ENCODE data around the gene HIRIP3.

The HIRIP3 gene

GRCh38 chr16:29973384-29974246 lies 21.8 kb downstream of the HIRIP3 start, which contains the start of gene TAOK2:
Gene TAOK2 (plus strand): TSS chr16:29973868. CDS start chr16:29977773, 3,905 bp downstream.
- peak; percentile 99 for DNase-seq (ENCODE audit: low read depth)
- peak within 1 kb of the TSS; percentile 93 for H3K4me3 ChIP-seq (replicated peaks; ENCODE audit: low read depth, low read length)
- no peak for TF ChIP-seq CTCF (IDR thresholded peaks at IDR 0.05; ENCODE audit: low read length, missing control alignments)

GRCh38 chr16:29972992-29973383 lies 22.4 kb downstream of the HIRIP3 start:
- H3K4me3 ChIP-seq (replicated peaks; ENCODE audit: low read depth, low read length), result no peak overlapping the region
- TF ChIP-seq CTCF (IDR thresholded peaks at IDR 0.05; ENCODE audit: low read length, missing control alignments), result no peak
- DNase-seq (ENCODE audit: low read depth), result no peak

- H3K4me3 ChIP-seq (replicated peaks; ENCODE audit: low read depth, low read length), result no peak overlapping the region
- no peak for DNase-seq (ENCODE audit: low read depth)
- no peak for TF ChIP-seq CTCF (IDR thresholded peaks at IDR 0.05; ENCODE audit: low read length, missing control alignments)
Measured at GRCh38 chr16:29972500-29972899, 22.9 kb downstream of the HIRIP3 start.

- TF ChIP-seq CTCF (IDR thresholded peaks at IDR 0.05; ENCODE audit: low read length, missing control alignments), result no peak
- DNase-seq (ENCODE audit: low read depth), result no peak
- no peak overlapping the region for H3K4me3 ChIP-seq (replicated peaks; ENCODE audit: low read depth, low read length)
Measured at GRCh38 chr16:29971304-29971703, 24.1 kb downstream of the HIRIP3 start.

GRCh38 chr16:29968205-29968604 lies 27.2 kb downstream of the HIRIP3 start:
- no peak for DNase-seq (ENCODE audit: low read depth)
- H3K4me3 ChIP-seq (replicated peaks; ENCODE audit: low read depth, low read length), result no peak overlapping the region
- TF ChIP-seq CTCF (IDR thresholded peaks at IDR 0.05; ENCODE audit: low read length, missing control alignments), result no peak

- no peak for TF ChIP-seq CTCF (IDR thresholded peaks at IDR 0.05; ENCODE audit: low read length, missing control alignments)
- peak overlapping the region; percentile 71 for H3K4me3 ChIP-seq (replicated peaks; ENCODE audit: low read depth, low read length)
Measured at GRCh38 chr16:29963021-29963743, 32.2 kb downstream of the HIRIP3 start.

More at GRCh38 chr16:29963021-29963743, 32.2 kb downstream of the HIRIP3 start:
- DNase-seq (ENCODE audit: low read depth), result no peak
